ENCODE data around the gene CACNA1H.

CACNA1H gene

GRCh38 chr16:1143761-1144450 is 9.0 kb upstream of the CACNA1H start:
- DNase-seq, result no peak

GRCh38 chr16:1144476-1145382 is 8.2 kb upstream of the CACNA1H start:
- no peak for DNase-seq

GRCh38 chr16:1145383-1146100 is 7.4 kb upstream of the CACNA1H start:
- DNase-seq, result no peak

- DNase-seq, result no peak
Measured at GRCh38 chr16:1146409-1146808, 6.5 kb upstream of the CACNA1H start.

- no peak for DNase-seq
Measured at GRCh38 chr16:1147027-1147426, 5.9 kb upstream of the CACNA1H start.

GRCh38 chr16:1149101-1149636 is 3.7 kb upstream of the CACNA1H start:
- no peak for DNase-seq

GRCh38 chr16:1150511-1150982 is 2.4 kb upstream of the CACNA1H start:
- peak; percentile 32 for DNase-seq

GRCh38 chr16:1151424-1152122 is 1.3 kb upstream of the CACNA1H start:
- no peak for DNase-seq

GRCh38 chr16:1152123-1152638 is 725 bp upstream of the CACNA1H start:
- DNase-seq, result no peak

GRCh38 chr16:1153480-1154160 is 714 bp downstream of the CACNA1H start:
- DNase-seq, result no peak

- DNase-seq, result no peak
Measured at GRCh38 chr16:1154291-1154886, 1.5 kb downstream of the CACNA1H start.

GRCh38 chr16:1154887-1155331 is 2.0 kb downstream of the CACNA1H start:
- no peak for DNase-seq

GRCh38 chr16:1155353-1156054 is 2.6 kb downstream of the CACNA1H start:
- DNase-seq, result no peak

- no peak for DNase-seq
Measured at GRCh38 chr16:1156055-1156982, 3.4 kb downstream of the CACNA1H start.

GRCh38 chr16:1156983-1157638 is 4.2 kb downstream of the CACNA1H start:
- DNase-seq, result no peak

- DNase-seq, result no peak
Measured at GRCh38 chr16:1157639-1158455, 4.9 kb downstream of the CACNA1H start.
